ENCODE results near the gene PNMA6A. TPM values are rescaled to one million over a fixed set of nuclear protein-coding genes. Genes with fewer than 3 reads are reported as not detected.

The PNMA6A gene
- total and polyA plus RNA-seq, 2 of the 13 experiments (the other 11 are each of a cell fraction or from before 2014, with no cell fraction given) = 0.11 to 0.66 TPM

- TF ChIP-seq ZFY (CRISPR knock-in tag; IDR thresholded peaks at IDR 0.05) (no peak), CEBPG (CRISPR knock-in tag; IDR thresholded peaks at IDR 0.05) (peak; percentile 46), ZNF496 (CRISPR knock-in tag; IDR thresholded peaks at IDR 0.05; ENCODE audit: insufficient replicate concordance) (no peak), ARID3A (IDR thresholded peaks at IDR 0.05; ENCODE audit: low read depth, low read length) (no peak), ZNF552 (CRISPR knock-in tag; IDR thresholded peaks at IDR 0.05; ENCODE audit: borderline replicate concordance) (no peak), ZNF792 (CRISPR knock-in tag; IDR thresholded peaks at IDR 0.05) (peak; percentile 28; the same call in 1 of the 2 replicates), ZNF770 (CRISPR knock-in tag; IDR thresholded peaks at IDR 0.05) (no peak), TRIM24 (CRISPR knock-in tag; IDR thresholded peaks at IDR 0.05) (peak; percentile 81), ZNF207 (IDR thresholded peaks at IDR 0.05; ENCODE audit: borderline replicate concordance) (no peak), GABPB1 (CRISPR knock-in tag; IDR thresholded peaks at IDR 0.05) (no peak), THAP11 (CRISPR knock-in tag; IDR thresholded peaks at IDR 0.05) (no peak), NFYC (CRISPR knock-in tag; IDR thresholded peaks at IDR 0.05) (no peak), NFE2L2 (IDR thresholded peaks at IDR 0.05; ENCODE audit: low read length) (no peak), CBX2 (IDR thresholded peaks at IDR 0.05; ENCODE audit: low read depth, low read length) (no peak), CBX2 (CRISPR knock-in tag; IDR thresholded peaks at IDR 0.05; ENCODE audit: low read depth) (no peak), AHDC1 (CRISPR knock-in tag; IDR thresholded peaks at IDR 0.05; ENCODE audit: borderline replicate concordance) (peak; percentile 79; the same call in 1 of the 2 replicates), ZNF12 (CRISPR knock-in tag; IDR thresholded peaks at IDR 0.05) (no peak), EHMT2 (IDR thresholded peaks at IDR 0.05; ENCODE audit: borderline replicate concordance, low read depth, low read length) (no peak), TMF1 (CRISPR knock-in tag; IDR thresholded peaks at IDR 0.05; ENCODE audit: low read depth) (no peak), ZNF775 (CRISPR knock-in tag; IDR thresholded peaks at IDR 0.05; ENCODE audit: borderline replicate concordance) (no peak), EP300 (IDR thresholded peaks at IDR 0.05; ENCODE audit: low read depth in 2 of 2, low read length in 2 of 2) (peak in 1 of 2 experiments; percentile 83; a peak in 2 of 4 replicates), EP300 (CRISPR knock-in tag; IDR thresholded peaks at IDR 0.05; ENCODE audit: borderline replicate concordance) (peak; percentile 52; the same call in 1 of the 2 replicates), SRF (IDR thresholded peaks at IDR 0.05; ENCODE audit: low read depth, low read length) (no peak), ETV6 (CRISPR knock-in tag; conservative IDR thresholded peaks at IDR 0.05) (no peak)
These were observed 30.2 kb downstream of the PNMA6A start (continued) for GRCh38 chrX:153102418-153102817.
